GM10266 (cell line): ENCODE data around the gene VAMP1.
A peak's percentile ranks its signal among the peaks of the same experiment; 100 is the strongest.
"Not testable (repeated sequence)": the region's sequence is repeated elsewhere in the genome, so short reads cannot be mapped to it uniquely, and the experiment has no call there.

Experiments used
- DNase-seq: peaks from one replicate; pipeline ENCODE4 v3.0.0; 2012; ENCODE audit errors: extremely low spot score
- TF ChIP-seq, protein P1 (sequence below): IDR thresholded peaks from 2 replicates; pipeline ENCODE4 v1.5.1; 2012; ENCODE audit warnings: mild to moderate bottlenecking, low read depth; ENCODE audit not compliant: control insufficient read depth, insufficient read depth; ENCODE audit errors: missing control alignments

VAMP1 gene

GRCh38 chr12:6494258-6494743 lies 23.8 kb upstream of the VAMP1 start:
- TF ChIP-seq, protein P1, sequence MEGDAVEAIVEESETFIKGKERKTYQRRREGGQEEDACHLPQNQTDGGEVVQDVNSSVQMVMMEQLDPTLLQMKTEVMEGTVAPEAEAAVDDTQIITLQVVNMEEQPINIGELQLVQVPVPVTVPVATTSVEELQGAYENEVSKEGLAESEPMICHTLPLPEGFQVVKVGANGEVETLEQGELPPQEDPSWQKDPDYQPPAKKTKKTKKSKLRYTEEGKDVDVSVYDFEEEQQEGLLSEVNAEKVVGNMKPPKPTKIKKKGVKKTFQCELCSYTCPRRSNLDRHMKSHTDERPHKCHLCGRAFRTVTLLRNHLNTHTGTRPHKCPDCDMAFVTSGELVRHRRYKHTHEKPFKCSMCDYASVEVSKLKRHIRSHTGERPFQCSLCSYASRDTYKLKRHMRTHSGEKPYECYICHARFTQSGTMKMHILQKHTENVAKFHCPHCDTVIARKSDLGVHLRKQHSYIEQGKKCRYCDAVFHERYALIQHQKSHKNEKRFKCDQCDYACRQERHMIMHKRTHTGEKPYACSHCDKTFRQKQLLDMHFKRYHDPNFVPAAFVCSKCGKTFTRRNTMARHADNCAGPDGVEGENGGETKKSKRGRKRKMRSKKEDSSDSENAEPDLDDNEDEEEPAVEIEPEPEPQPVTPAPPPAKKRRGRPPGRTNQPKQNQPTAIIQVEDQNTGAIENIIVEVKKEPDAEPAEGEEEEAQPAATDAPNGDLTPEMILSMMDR = no peak
- no peak for DNase-seq

DNA sequence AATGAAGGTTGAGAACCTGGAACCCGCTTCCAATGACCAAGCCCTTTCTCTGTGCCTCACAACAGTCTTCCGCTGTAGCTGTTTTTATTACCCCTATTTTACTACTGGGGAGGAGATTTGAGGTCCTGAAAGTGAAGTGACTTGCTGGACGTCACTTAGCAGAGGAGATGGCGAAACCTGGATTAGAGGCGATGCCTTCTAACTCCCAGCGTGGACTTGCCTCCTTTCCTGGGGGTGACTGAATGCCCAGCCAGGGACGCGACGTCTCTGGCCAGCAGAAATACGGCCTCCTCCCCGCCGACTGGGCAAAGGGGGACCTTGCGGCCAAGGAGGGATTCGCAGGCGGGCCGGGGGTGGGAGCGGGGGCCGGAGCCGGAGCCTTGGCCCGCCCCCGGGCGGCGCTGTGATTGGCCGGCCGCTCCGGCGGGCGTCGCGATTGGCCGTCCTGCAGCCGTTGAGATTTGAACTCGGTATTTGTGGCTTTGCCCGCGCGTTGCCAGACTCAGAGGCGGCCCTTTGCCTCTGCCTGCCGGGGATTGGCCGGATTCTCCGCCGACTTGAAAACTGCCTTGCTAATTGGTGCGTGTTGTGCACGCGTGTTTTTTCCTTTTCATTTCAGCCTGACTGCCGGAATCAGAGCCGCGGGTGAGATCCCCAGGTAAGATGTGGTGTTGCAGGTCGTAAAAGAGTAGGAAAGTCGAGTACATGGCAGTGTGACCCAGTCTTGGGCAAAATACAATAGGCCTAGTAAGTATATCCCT lies 23.2 kb upstream of the VAMP1 start, which contains the start of gene NCAPD2:
NCAPD2 (plus strand) TSS at position 606 of the 761 bp plus-strand sequence. CDS start 997 bp downstream, outside the sequence.
- TF ChIP-seq, protein P1 = no peak
- peak; percentile 96 for DNase-seq

- peak; percentile 93 for DNase-seq
- TF ChIP-seq, protein P1 = no peak
Measured at GRCh38 chr12:6492838-6493496, 22.5 kb upstream of the VAMP1 start, which contains the start of gene MRPL51. Gene MRPL51, minus strand, starts transcription at chr12:6493262. Its CDS starts 126 bp downstream, at chr12:6493136.

GRCh38 chr12:6490673-6491072 lies 20.2 kb upstream of the VAMP1 start:
- DNase-seq = not testable (repeated sequence)

GRCh38 chr12:6489449-6489848 lies 19.0 kb upstream of the VAMP1 start:
- DNase-seq = no peak
- TF ChIP-seq, protein P1 = no peak

GRCh38 chr12:6488240-6488639 lies 17.8 kb upstream of the VAMP1 start:
- TF ChIP-seq, protein P1 = no peak
- DNase-seq = no peak

DNA sequence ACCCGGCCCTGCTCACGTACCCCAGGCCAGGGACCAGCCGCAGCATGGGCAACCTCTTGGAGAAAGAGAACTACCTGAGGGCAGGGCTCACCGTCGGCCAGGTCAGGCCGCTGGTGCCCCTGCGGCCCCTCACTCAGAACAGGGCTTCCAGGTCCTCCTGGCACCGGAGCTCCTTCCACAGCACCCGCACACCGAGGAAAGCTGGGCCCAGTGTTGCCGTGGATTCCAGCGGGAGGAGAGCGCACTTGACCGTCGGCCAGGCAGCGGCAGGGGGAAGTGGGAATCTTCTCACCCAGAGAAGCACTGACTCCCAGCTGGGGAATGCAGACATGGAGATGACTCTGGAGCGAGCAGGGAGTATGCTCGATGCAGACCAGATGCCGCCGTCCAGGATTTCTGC lies 7.9 kb upstream of the VAMP1 start:
- DNase-seq = no peak
- TF ChIP-seq, protein P1 = no peak

DNA sequence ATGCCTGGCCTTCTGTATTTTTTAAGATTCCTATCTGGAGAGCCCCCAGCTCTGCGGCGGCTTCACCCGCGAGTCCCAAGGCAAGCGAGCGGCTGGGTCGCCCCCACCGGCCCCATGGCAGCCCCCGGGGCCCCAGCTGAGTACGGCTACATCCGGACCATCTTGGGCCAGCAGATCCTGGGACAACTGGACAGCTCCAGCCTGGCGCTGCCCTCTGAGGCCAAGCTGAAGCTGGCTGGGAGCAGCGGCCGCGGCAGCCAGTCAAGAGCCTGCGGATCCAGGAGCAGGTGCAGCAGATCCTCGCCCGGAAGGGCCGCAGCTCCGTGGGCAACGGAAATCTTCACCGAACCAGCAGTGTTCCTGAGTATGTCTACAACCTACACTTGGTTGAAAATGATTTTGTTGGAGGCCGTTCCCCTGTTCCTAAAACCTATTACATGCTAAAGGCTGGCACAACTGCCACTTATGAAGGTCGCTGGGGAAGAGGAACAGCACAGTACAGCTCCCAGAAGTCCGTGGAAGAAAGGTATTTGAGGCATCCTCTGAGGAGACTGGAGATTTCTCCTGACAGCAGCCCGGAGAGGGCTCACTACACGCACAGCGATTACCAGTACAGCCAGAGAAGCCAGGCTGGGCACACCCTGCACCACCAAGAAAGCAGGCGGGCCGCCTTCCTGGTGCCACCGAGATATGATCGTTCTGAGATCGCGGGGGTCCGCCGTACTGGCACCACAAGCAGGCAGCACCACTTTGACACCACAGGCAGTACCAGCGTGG lies 7.3 kb upstream of the VAMP1 start:
- DNase-seq = not testable (repeated sequence)
